Endothelial cell of umbilical vein (primary cell): ENCODE results near the gene NANOS3.

Experiments used
- EZH2 ChIP-seq: IDR thresholded peaks from 2 replicates; pipeline ENCODE4 v1.6.1; 2012; ENCODE audit warnings: borderline replicate concordance, low read depth, mild to moderate bottlenecking, moderate library complexity, low read length, inconsistent platforms; ENCODE audit not compliant: severe bottlenecking
- GATA2 ChIP-seq: IDR thresholded peaks from 2 replicates; pipeline ENCODE4 v1.7.0; 2011; ENCODE audit warnings: low read depth, mild to moderate bottlenecking, moderate library complexity, mixed read lengths, low read length; ENCODE audit not compliant: insufficient read length, insufficient read depth
- JUN ChIP-seq: IDR thresholded peaks from 2 replicates; pipeline ENCODE4 v1.6.1; 2011; ENCODE audit warnings: borderline replicate concordance, low read depth; ENCODE audit not compliant: insufficient read length, insufficient read depth
- MYC ChIP-seq: IDR thresholded peaks from one replicate; pipeline ENCODE4 v1.6.1; 2011; ENCODE audit warnings: mild to moderate bottlenecking, low read depth, low read length
- POLR2A ChIP-seq: IDR thresholded peaks from 2 replicates; pipeline ENCODE4 v1.6.1; 2012; ENCODE audit warnings: low read depth, mild to moderate bottlenecking, control low read depth, low read length
- POLR2AphosphoS5 ChIP-seq: IDR thresholded peaks from 2 replicates; pipeline ENCODE4 v1.6.1; 2012; ENCODE audit warnings: low read depth, mild to moderate bottlenecking, control low read depth, low read length, moderate library complexity; ENCODE audit not compliant: insufficient read depth
- TF ChIP-seq, protein P1 (sequence below), 2 donors: IDR thresholded peaks; 1 replicate in 1 of 2; 2 replicates in 1 of 2; pipeline ENCODE4 v1.5.1; 2011; ENCODE audit warnings: low read length in 2 of 2, mild to moderate bottlenecking in 2 of 2, moderate library complexity in 2 of 2, control low read depth in 1 of 2, inconsistent platforms in 1 of 2, low read depth in 1 of 2; ENCODE audit not compliant: insufficient read depth in 1 of 2; ENCODE audit errors: extremely low read depth in 1 of 2
- TF ChIP-seq, protein P2 (sequence below): IDR thresholded peaks from 2 replicates; pipeline ENCODE4 v1.6.1; 2011; ENCODE audit not compliant: insufficient read depth, insufficient read length

DNA sequence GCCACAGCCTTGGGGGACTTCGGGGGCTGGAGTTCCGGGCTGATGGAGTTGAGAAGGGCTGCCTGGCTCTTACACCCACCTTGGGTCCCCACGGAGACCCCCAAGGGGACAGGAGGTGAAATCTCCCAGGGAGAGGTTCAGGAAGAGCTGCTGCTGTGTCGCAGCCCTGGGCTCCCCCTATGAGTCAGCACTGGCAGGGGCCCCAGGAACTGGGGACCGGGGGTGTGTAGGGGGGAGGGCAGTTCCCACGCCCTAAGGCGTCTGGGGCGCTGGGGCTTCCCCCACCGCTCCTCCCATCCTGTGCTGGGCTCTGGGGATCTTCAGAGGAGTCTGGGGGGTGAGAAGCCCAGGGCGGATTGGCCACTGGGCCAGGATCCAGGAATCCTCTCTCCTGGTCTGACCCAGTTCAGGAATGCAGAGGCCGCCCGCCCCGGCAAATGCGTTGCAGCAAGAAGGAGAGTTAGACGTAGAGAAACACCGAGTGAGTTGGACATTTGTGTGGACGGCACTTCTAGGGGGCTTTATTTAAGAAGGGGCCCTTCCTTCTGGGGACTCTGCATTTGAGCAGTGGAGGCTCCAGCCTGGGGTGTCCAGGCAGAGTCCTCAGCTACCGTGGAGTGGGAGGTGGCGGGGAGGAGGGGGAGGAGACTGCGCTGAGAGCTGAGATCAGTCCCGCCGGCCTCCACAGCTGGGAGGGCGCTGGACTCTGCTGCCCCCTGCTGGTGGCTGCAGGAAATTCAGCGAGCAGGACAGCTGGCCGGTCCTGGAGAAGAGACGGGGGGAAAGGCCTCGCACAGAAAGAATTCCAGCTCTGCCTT, 15.0 kb upstream of the NANOS3 start:
- TF ChIP-seq POLR2AphosphoS5 (peak; percentile 61), POLR2A (no peak), MYC (no peak), EZH2 (no peak), GATA2 (no peak), JUN (no peak)
- TF ChIP-seq, protein P1, sequence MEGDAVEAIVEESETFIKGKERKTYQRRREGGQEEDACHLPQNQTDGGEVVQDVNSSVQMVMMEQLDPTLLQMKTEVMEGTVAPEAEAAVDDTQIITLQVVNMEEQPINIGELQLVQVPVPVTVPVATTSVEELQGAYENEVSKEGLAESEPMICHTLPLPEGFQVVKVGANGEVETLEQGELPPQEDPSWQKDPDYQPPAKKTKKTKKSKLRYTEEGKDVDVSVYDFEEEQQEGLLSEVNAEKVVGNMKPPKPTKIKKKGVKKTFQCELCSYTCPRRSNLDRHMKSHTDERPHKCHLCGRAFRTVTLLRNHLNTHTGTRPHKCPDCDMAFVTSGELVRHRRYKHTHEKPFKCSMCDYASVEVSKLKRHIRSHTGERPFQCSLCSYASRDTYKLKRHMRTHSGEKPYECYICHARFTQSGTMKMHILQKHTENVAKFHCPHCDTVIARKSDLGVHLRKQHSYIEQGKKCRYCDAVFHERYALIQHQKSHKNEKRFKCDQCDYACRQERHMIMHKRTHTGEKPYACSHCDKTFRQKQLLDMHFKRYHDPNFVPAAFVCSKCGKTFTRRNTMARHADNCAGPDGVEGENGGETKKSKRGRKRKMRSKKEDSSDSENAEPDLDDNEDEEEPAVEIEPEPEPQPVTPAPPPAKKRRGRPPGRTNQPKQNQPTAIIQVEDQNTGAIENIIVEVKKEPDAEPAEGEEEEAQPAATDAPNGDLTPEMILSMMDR (IDR thresholded peaks at IDR 0.05; ENCODE audit: extremely low read depth in 1 of 2, insufficient read depth in 1 of 2, low read depth in 1 of 2, low read length in 2 of 2), result peak; percentile 79 to 94
- TF ChIP-seq, protein P2, sequence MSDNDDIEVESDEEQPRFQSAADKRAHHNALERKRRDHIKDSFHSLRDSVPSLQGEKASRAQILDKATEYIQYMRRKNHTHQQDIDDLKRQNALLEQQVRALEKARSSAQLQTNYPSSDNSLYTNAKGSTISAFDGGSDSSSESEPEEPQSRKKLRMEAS, result no peak
